NT2/D1 (cell line): ENCODE results near the gene TFAP2E.

ENCODE experiments used
- DNase-seq: peaks from one replicate; pipeline ENCODE4 v3.0.0-alpha.2; 2011; ENCODE audit warnings: low read depth, low spot score
- H3K27me3 ChIP-seq: 2 replicates; pipeline ENCODE4 v1.6.0; 2011; ENCODE audit warnings: mild to moderate bottlenecking; ENCODE audit not compliant: insufficient read length, insufficient read depth
- H3K36me3 ChIP-seq: 2 replicates; pipeline ENCODE4 v1.6.1; 2011; ENCODE audit warnings: mild to moderate bottlenecking, low read length, mixed read lengths; ENCODE audit not compliant: insufficient read depth, insufficient read length
- H3K4me1 ChIP-seq: 2 replicates; pipeline ENCODE4 v1.5.1; 2011; ENCODE audit not compliant: insufficient read depth, insufficient read length
- H3K4me3 ChIP-seq: 2 replicates; pipeline ENCODE4 v1.5.1; 2011; ENCODE audit warnings: low read depth; ENCODE audit not compliant: insufficient read length
- H3K9ac ChIP-seq: 2 replicates; pipeline ENCODE4 v1.6.0; 2011; ENCODE audit warnings: low read depth; ENCODE audit not compliant: insufficient read length
- H3K9me3 ChIP-seq: 2 replicates; pipeline ENCODE4 v1.5.1; 2011; ENCODE audit warnings: mild to moderate bottlenecking, low read length; ENCODE audit not compliant: insufficient read depth
- SUZ12 ChIP-seq: IDR thresholded peaks from 2 replicates; pipeline ENCODE4 v1.6.1; 2011; ENCODE audit not compliant: insufficient read length, insufficient read depth; ENCODE audit errors: extremely low read depth
- YY1 ChIP-seq: IDR thresholded peaks from 2 replicates; pipeline ENCODE4 v1.6.1; 2011; ENCODE audit not compliant: insufficient read length, insufficient read depth
- ZNF274 ChIP-seq: IDR thresholded peaks from 2 replicates; pipeline ENCODE4 v1.6.1; 2011; ENCODE audit warnings: mild to moderate bottlenecking, low read depth, low read length

TFAP2E gene

GRCh38 chr1:35553851-35554250 lies 19.3 kb upstream of the TFAP2E start:
- no peaks in the 10 kb centered on the region for H3K9me3 ChIP-seq
- DNase-seq, result no peak
- no peaks in the 10 kb centered on the region for H3K4me1 ChIP-seq
- H3K36me3 ChIP-seq, result peaks cover 54% of the 10 kb centered on the region
- no peaks in the 10 kb centered on the region for H3K27me3 ChIP-seq
- peak overlapping the region; percentile 11 for H3K4me3 ChIP-seq
- TF ChIP-seq SUZ12 (no peak), ZNF274 (no peak), YY1 (no peak)
- H3K9ac ChIP-seq, result peak overlapping the region; percentile 67

GRCh38 chr1:35554266-35555211 lies 18.6 kb upstream of the TFAP2E start:
- no peaks in the 10 kb centered on the region for H3K27me3 ChIP-seq
- peaks cover 2% of the 10 kb centered on the region for H3K4me1 ChIP-seq
- peak; percentile 91 for DNase-seq
- H3K4me3 ChIP-seq, result peak overlapping the region; percentile 11
- TF ChIP-seq ZNF274 (no peak), YY1 (no peak), SUZ12 (no peak)
- H3K9ac ChIP-seq, result peak overlapping the region; percentile 67
- H3K36me3 ChIP-seq, result peaks cover 53% of the 10 kb centered on the region
- no peaks in the 10 kb centered on the region for H3K9me3 ChIP-seq

GRCh38 chr1:35555212-35555584 lies 17.9 kb upstream of the TFAP2E start:
- H3K27me3 ChIP-seq, result no peaks in the 10 kb centered on the region
- TF ChIP-seq SUZ12, result no peak
- no peak for TF ChIP-seq YY1
- TF ChIP-seq ZNF274, result no peak
- H3K4me1 ChIP-seq, result peaks cover 3% of the 10 kb centered on the region
- H3K36me3 ChIP-seq, result peaks cover 53% of the 10 kb centered on the region
- peak overlapping the region; percentile 89 for H3K4me3 ChIP-seq
- no peak for DNase-seq
- peak overlapping the region; percentile 69 for H3K9ac ChIP-seq
- no peaks in the 10 kb centered on the region for H3K9me3 ChIP-seq

- Histone ChIP-seq H3K4me3 (peak overlapping the region; percentile 89), H3K9ac (peak overlapping the region; percentile 98), H3K36me3 (peaks cover 54% of the 10 kb centered on the region), H3K27me3 (no peaks in the 10 kb centered on the region), H3K4me1 (peaks cover 3% of the 10 kb centered on the region), H3K9me3 (no peaks in the 10 kb centered on the region)
- DNase-seq, result no peak
- no peak for TF ChIP-seq ZNF274
- TF ChIP-seq YY1, result no peak
- no peak for TF ChIP-seq SUZ12
These were observed 17.3 kb upstream of the TFAP2E start for GRCh38 chr1:35555601-35556477.

GRCh38 chr1:35556484-35557117 lies 16.5 kb upstream of the TFAP2E start:
- Histone ChIP-seq H3K27me3 (no peaks in the 10 kb centered on the region), H3K4me1 (peaks cover 10% of the 10 kb centered on the region), H3K9ac (peak overlapping the region; percentile 98), H3K36me3 (peaks cover 54% of the 10 kb centered on the region), H3K4me3 (peak overlapping the region; percentile 89), H3K9me3 (no peaks in the 10 kb centered on the region)
- no peak for DNase-seq
- TF ChIP-seq SUZ12 (no peak), YY1 (no peak), ZNF274 (no peak)

- no peak for TF ChIP-seq SUZ12
- TF ChIP-seq YY1, result no peak
- TF ChIP-seq ZNF274, result no peak
- H3K36me3 ChIP-seq, result peaks cover 54% of the 10 kb centered on the region
- no peaks in the 10 kb centered on the region for H3K9me3 ChIP-seq
- DNase-seq, result no peak
- peaks cover 10% of the 10 kb centered on the region for H3K4me1 ChIP-seq
- H3K9ac ChIP-seq, result peak within 1 kb of the TSS; percentile 98
- H3K27me3 ChIP-seq, result no peaks in the 10 kb centered on the region
- H3K4me3 ChIP-seq, result peak within 1 kb of the TSS; percentile 89
These were observed 15.9 kb upstream of the TFAP2E start, which contains the start of gene KIAA0319L for GRCh38 chr1:35557118-35557610. Gene KIAA0319L (minus strand): TSS chr1:35557403. CDS start chr1:35554491, 2,912 bp downstream.
